ENCODE measurements around the gene FANK1.

FANK1 gene

GRCh38 chr10:125985557-125986240, 89.3 kb downstream of the FANK1 start:
- DNase-seq (ENCODE audit: low read depth in 2 of 2), result no peak

DNA sequence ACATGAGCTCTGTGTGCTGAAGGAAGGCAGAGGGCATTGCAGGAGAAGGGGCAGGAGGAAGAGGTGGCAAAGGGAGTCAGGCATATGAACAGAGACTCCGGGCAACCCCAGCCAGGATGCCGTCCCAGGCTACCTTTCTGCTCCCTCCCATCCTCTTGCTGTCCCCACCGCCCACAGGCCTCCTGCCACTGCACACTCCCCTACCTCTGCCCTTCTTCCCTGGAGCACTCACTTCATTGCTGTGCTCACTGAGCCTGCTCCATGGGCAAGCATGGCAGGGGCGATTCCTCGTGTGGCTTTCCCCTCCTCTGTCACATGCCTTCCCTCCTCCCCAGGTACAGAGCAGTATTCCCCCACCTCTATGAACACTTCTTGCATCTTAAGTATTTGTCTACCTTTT, 93.4 kb downstream of the FANK1 start:
- no peak for DNase-seq (ENCODE audit: low read depth in 2 of 2)

- no peak for DNase-seq (ENCODE audit: low read depth in 2 of 2)
Measured at GRCh38 chr10:125990974-125991373, 94.6 kb downstream of the FANK1 start.

DNA sequence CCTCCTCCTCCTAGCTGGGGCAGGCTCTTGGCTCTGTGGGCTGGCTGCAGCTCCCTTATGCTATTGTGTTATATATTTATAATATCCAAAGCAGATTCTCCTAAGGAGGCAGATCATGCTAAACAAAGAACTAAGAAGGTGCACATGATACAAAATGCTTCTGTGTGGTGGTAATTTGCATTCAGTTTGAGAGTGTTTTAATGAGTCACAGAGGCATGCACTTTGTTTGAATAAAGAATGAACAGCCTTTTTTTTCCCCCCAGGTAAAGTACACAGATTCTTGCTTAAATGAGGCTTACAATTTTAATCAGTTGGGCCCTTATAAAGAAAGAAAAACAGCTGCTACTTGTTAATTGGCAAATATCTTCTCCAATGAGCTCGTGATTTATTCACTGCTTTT, 95.0 kb downstream of the FANK1 start:
- no peak for DNase-seq (ENCODE audit: low read depth in 2 of 2)

DNA sequence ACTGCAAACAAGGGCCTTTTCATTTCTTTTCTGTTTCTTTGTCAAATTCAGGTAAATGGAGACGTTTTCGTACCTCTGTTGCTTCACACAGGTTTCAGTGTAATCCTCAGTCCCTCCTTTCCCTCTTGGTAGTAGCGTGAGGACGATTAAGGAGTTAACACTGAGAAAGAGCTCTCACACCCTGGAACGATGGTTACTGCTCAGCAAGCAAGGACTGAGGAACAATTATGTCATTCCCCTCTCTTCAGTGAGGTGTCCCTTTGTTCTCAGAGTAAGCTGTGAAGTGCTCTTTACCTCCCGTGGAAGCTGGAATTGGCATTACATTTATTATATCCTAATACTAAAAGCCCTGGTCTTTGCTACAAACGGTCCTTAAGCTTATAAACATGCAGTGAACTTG, 95.9 kb downstream of the FANK1 start:
- no peak for DNase-seq (ENCODE audit: low read depth in 2 of 2)

- DNase-seq (ENCODE audit: low read depth in 2 of 2), result no peak
Measured at GRCh38 chr10:125994601-125995000, 98.2 kb downstream of the FANK1 start.

DNA sequence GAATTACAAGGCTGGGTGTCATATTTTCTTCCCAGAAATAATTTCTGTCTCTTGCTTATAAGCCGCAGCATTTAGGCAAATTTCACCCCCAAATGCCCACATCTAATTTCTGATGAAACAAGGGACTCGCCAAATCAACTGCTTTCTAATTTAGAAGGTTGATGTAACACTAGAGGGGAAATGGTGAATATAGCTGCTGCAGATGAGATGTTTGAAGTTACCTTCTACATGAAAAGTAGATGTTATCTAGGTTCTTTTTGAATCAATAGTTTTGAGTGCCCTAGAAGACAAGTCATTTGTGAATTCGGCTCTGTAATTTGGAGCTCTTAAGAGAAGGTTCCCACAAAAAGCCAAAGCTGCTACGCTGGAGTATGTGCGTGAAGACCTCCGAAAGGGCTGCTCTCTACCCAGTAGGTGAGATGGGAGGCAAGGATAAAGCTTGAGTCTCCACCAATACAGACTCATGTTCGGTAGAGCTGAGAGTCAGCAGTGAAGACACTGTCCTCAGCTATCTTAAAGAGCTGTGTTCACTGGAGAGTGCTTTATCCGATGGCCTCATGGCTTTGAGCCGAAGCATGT, 99.5 kb downstream of the FANK1 start:
- DNase-seq (ENCODE audit: low read depth in 2 of 2), result no peak

GRCh38 chr10:125997586-125997985, 101.2 kb downstream of the FANK1 start:
- DNase-seq (ENCODE audit: low read depth in 2 of 2), result no peak

DNA sequence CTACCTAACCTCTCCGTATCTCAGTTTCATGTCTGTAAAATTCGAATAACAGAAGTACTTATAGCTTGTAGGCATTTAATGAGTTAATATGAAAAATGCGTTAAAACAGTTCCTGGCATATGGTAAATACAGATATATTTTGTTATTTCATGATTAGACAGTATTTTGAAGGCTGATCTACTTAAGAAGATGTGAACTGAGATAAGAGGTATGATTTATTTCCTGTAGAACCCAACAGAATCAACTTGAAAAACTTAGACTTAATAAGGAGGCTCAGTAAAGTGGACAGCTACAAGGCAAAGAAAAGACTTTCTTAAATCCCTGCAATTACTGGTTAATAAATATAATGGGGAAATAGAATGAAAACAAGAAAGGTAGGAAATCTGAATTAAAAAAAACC, 103.3 kb downstream of the FANK1 start:
- no peak for DNase-seq (ENCODE audit: low read depth in 2 of 2)

DNA sequence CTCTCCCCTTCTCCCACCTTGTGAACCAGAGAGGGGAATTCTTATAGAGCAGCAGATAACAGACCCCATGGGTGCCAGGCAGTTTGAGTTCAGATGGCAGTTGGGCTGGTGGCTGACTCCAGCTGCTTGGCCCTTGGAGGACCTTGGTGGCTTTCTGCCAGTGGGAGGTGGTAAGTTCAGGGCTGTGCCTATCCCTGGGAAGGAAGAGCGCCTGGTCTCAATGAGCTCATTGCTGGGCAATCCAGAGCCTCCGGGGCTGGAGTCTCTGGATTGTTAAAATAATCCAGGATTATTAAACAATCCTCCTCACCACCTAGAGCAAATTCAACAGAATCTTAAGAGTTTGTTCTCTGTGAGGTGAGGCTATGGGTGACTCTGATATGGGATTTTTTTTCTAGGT, 105.2 kb downstream of the FANK1 start:
- DNase-seq (ENCODE audit: low read depth in 2 of 2), result no peak

DNA sequence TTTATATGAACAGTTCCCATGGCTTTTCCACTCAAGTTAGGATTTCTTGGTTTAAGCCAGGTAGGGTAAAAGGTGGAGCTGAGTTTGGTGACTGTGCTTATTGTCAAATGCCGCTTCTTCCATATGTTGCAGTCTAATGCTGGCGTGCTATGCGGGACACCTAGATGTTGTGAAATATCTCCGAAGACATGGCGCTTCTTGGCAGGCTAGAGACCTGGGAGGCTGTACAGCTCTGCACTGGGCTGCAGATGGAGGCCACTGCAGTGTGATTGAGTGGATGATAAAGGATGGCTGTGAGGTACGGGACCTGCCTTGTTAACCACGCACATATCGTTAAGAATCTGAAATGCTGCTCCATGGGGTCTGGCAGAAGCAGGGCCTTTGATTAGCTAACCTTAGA, 108.4 kb downstream of the FANK1 start:
- DNase-seq (ENCODE audit: low read depth in 2 of 2), result no peak

DNA sequence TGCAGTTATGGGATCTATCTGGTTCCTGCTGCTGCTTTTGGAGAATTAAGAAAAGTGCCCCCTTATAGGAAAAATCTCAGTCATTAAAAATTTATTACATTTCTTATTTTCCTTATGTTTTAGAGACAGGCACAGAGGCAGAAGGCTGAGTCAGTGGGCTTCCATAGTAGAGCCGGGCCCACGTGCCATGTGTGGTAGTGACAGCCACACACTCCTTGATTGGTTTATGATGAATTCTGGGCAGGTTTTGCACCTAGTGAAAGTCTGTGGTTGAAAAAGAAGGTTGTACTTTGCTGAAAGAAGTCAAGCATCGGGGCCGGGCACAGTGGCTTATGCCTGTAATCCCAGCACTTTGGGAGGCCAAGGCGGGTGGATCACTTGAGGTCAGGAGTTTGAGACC, 109.9 kb downstream of the FANK1 start:
- DNase-seq (ENCODE audit: low read depth in 2 of 2), result no peak

- no peak for DNase-seq (ENCODE audit: low read depth in 2 of 2)
Measured at GRCh38 chr10:126006906-126007305, 110.5 kb downstream of the FANK1 start.

GRCh38 chr10:126009650-126010049, 113.3 kb downstream of the FANK1 start:
- DNase-seq (ENCODE audit: low read depth in 2 of 2), result no peak

DNA sequence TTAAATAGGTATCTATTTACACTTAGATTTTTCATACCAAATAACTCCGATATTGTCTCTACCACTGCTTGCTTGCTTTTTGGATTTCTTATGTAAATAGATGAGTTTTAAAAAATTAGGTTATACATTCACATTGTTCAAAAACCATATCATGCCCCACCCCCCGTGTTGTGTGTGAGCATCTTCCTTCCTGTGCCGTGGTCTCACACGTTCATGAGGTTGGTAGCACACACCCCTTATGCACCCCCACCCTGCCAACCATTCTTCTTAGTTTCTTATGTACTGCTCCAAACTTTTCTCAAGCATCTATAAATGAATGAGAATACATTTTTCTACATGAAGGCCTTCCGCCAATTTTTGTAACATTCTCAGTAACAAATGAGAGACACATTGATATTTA, 115.6 kb downstream of the FANK1 start:
- DNase-seq (ENCODE audit: low read depth in 2 of 2), result no peak

DNA sequence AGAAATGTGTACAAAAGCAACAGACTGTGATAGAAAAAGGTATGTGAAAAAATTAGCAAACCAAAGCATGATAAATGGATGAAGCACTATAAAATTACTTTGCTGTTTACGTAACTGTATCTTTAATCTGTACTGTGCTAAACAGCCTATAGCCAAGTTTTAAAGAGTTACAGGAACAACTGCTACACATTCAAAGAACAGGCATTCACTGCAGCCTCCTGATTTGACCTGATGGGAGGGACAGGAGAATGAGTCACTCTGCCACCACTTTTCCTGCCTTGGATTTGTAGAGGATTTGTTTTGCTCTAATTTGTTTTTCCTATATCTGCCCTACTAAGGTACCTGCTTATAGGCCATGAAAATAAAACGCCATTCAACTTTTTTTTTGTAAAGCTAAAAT, 116.1 kb downstream of the FANK1 start:
- DNase-seq (ENCODE audit: low read depth in 2 of 2), result no peak

GRCh38 chr10:126013489-126014281, 117.3 kb downstream of the FANK1 start:
- no peak for DNase-seq (ENCODE audit: low read depth in 2 of 2)

DNA sequence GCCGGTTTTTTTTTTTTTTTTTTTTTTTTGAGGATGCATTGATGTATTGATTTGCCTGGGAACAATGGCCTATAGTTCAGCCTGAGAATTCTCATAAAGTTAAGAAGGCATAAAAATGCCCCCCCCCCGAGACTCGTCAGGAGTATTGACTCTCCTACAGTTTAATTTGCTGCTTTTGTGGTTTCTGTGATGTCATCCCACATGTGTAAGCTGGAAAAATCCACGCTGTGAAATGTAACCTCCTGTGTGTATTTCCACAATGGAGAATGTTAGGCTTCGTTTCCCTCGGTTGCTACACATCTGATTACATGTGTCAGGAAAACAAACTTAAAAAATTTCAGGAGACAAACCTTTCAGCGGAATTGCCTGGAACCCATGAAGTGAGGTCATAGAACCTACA, 117.9 kb downstream of the FANK1 start:
- DNase-seq (ENCODE audit: low read depth in 2 of 2), result no peak

GRCh38 chr10:126015413-126015812, 119.0 kb downstream of the FANK1 start:
- no peak for DNase-seq (ENCODE audit: low read depth in 2 of 2)

DNA sequence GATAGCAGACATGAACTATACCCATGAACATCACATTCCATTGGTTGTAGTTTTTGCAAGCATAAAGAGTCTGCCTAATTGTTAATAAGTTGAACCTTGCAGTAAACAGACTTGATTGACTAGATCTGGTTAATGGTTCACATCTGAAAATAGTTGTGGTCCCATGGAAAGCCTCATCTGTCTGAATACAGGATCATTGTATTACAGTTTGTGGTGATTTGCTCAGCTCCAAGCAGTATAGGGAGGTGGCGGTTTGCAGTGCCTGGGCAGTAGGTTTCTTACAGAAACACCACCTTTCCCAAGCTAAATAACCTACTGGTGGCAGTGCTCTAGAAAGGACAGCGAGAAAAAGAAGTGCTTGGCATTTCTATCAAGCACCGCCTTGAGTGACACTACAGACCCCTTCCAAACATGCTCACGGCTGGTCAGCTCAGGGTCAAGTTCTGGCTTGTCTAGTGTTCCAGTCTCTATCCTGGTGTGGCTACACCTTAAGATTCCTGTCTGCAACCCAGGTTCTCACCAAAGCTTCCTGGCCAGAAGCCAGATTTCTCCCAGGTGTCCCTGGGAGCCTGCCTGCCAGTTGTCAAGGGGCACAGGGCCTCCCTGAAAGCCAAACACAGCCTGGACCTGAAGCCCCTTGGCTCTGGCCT, 119.9 kb downstream of the FANK1 start:
- DNase-seq (ENCODE audit: low read depth in 2 of 2), result no peak

GRCh38 chr10:126016882-126017281, 120.5 kb downstream of the FANK1 start:
- no peak for DNase-seq (ENCODE audit: low read depth in 2 of 2)

DNA sequence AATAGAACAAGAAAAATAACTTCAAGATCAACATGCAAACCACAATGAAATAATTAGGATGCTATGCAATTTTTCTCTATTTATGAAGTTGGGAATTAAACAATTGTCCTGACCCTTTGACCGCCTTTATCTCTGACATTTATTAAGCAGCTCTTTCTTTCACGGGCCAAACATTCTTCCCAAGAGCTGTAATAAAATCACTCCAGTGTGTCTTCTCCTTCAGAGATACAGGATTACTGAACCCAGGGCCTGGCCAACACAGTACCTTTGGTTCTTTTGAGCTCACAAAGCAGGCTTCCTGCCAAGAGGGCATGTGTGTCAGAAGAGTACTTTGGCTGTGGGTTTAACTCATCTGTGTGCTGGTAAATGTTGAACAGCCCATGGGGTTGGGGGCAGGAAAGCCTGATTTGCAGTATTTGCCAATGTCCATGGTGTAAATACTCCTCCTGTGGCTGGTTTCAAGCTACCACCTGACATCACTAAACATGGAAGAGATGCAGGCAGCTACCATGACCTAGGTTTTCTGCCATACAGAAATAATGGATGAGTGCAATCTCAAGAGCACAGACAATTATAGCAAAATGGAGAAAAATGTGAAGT, 121.7 kb downstream of the FANK1 start:
- no peak for DNase-seq (ENCODE audit: low read depth in 2 of 2)

All from stimulated activated CD8-positive, alpha-beta memory T cell treated with anti-CD3 and anti-CD28 coated beads, Interleukin-15, amount 100 ng/mL, for 4 hours (primary cell).